GM18511 (cell line): ENCODE results near the gene EMILIN1.
"Not testable (repeated sequence)": the region's sequence is repeated elsewhere in the genome, so short reads cannot be mapped to it uniquely, and the experiment has no call there.

Experiments
- ATAC-seq: cut with Tn5 transposase; IDR thresholded peaks from one replicate; pipeline ENCODE4 v1.9.1; 2021; ENCODE audit warnings: mild to moderate bottlenecking, moderate library complexity; ENCODE audit not compliant: unreplicated experiment

The EMILIN1 gene

GRCh38 chr2:27053776-27054175 is 24.6 kb upstream of the EMILIN1 start:
- ATAC-seq, result no peak

GRCh38 chr2:27054721-27055120 is 23.7 kb upstream of the EMILIN1 start:
- ATAC-seq, result no peak

- no peak for ATAC-seq
Observed at GRCh38 chr2:27057184-27057583, 21.2 kb upstream of the EMILIN1 start.

- ATAC-seq, result no peak
Observed at GRCh38 chr2:27058210-27058609, 20.2 kb upstream of the EMILIN1 start.

- no peak for ATAC-seq
Observed at GRCh38 chr2:27059141-27059820, 19.1 kb upstream of the EMILIN1 start.

GRCh38 chr2:27060323-27060722 is 18.1 kb upstream of the EMILIN1 start:
- ATAC-seq, result no peak

- no peak for ATAC-seq
Observed at GRCh38 chr2:27065128-27065527, 13.3 kb upstream of the EMILIN1 start.

GRCh38 chr2:27067385-27067784 is 11.0 kb upstream of the EMILIN1 start:
- ATAC-seq, result no peak

- ATAC-seq, result no peak
Observed at GRCh38 chr2:27069436-27069835, 9.0 kb upstream of the EMILIN1 start.

GRCh38 chr2:27069961-27070618 is 8.3 kb upstream of the EMILIN1 start:
- no peak for ATAC-seq

GRCh38 chr2:27070653-27071276 is 7.7 kb upstream of the EMILIN1 start:
- peak; percentile 15 for ATAC-seq

GRCh38 chr2:27071277-27071989 is 7.0 kb upstream of the EMILIN1 start, which contains the start of gene OST4:
Gene OST4, minus strand, starts transcription at chr2:27071654.
- peak; percentile 87 for ATAC-seq

- ATAC-seq, result peak; percentile 27
Observed at GRCh38 chr2:27071990-27072830, 6.2 kb upstream of the EMILIN1 start.

GRCh38 chr2:27072920-27073319 is 5.5 kb upstream of the EMILIN1 start:
- no peak for ATAC-seq

GRCh38 chr2:27073782-27074181 is 4.6 kb upstream of the EMILIN1 start:
- ATAC-seq, result no peak

- ATAC-seq, result no peak
Observed at GRCh38 chr2:27074738-27075565, 3.5 kb upstream of the EMILIN1 start.

- ATAC-seq, result not testable (repeated sequence)
Observed at GRCh38 chr2:27075566-27075871, 2.9 kb upstream of the EMILIN1 start.

GRCh38 chr2:27076323-27076722 is 2.1 kb upstream of the EMILIN1 start:
- no peak for ATAC-seq

GRCh38 chr2:27077231-27077630 is 1.2 kb upstream of the EMILIN1 start:
- no peak for ATAC-seq
